Common myeloid progenitor, CD34-positive (primary cell): Measurements from ENCODE around the gene IL19.
A peak's percentile ranks its signal among the peaks of the same experiment; 100 is the strongest.

Experiments used
- CTCF ChIA-PET: fragments of 350-600 bp; sonication (Branson Sonifier 250); formaldehyde crosslinking; loops from one replicate; lab custom pipeline; 2021; ENCODE audit warnings: antibody characterized with exemption; lab: Charles Lee
- POLR2A ChIA-PET: fragments of 350-600 bp; sonication (Branson Sonifier 250); formaldehyde crosslinking; loops from one replicate; lab custom pipeline; 2021; ENCODE audit warnings: antibody characterized with exemption; lab: Charles Lee
- DNase-seq, 3 donors: peaks; one replicate each; pipeline versions ENCODE4 v3.0.0 to v3.0.0-alpha.2; 2013
- H3K27ac ChIP-seq, 2 experiments: 1 replicate in 1 of 2; 2 replicates in 1 of 2; pipeline ENCODE4 v1.7.0; 2013; ENCODE audit warnings: inconsistent platforms in 2 of 2, low read length in 2 of 2, mild to moderate bottlenecking in 2 of 2, low read depth in 1 of 2, moderate library complexity in 1 of 2; ENCODE audit not compliant: severe bottlenecking in 2 of 2, insufficient read depth in 1 of 2, poor library complexity in 1 of 2
- H3K27me3 ChIP-seq, 5 experiments: replicated peaks in 2 of 5; 1 replicate in 3 of 5; 2 replicates in 2 of 5; pipeline versions ENCODE4 v1.6.1 to v1.7.0; 2013; ENCODE audit warnings: low read length in 4 of 5, mild to moderate bottlenecking in 2 of 5, moderate library complexity in 2 of 5, inconsistent platforms in 1 of 5; ENCODE audit not compliant: insufficient read depth in 5 of 5, control insufficient read depth in 4 of 5
- H3K36me3 ChIP-seq, 4 experiments: 1 replicate in 2 of 4; 2 replicates in 2 of 4; pipeline versions ENCODE4 v1.6.1 to v1.7.0; 2013; ENCODE audit warnings: low read length in 3 of 4, control low read depth in 1 of 4, mild to moderate bottlenecking in 1 of 4; ENCODE audit not compliant: control insufficient read depth in 4 of 4, insufficient read depth in 4 of 4
- H3K4me1 ChIP-seq, 4 experiments: 1 replicate in 3 of 4; 2 replicates in 1 of 4; pipeline versions ENCODE4 v1.6.1 to v1.7.1; 2013; ENCODE audit warnings: low read length in 3 of 4, mild to moderate bottlenecking in 3 of 4, control low read depth in 1 of 4, inconsistent platforms in 1 of 4, moderate library complexity in 1 of 4; ENCODE audit not compliant: control insufficient read depth in 4 of 4, insufficient read depth in 4 of 4; ENCODE audit errors: control extremely low read depth in 1 of 4
- H3K4me3 ChIP-seq, 7 experiments: 1 replicate in 4 of 7; 2 replicates in 3 of 7; pipeline versions ENCODE4 v1.5.1 to v1.7.0; 2013; ENCODE audit warnings: mild to moderate bottlenecking in 7 of 7, low read length in 6 of 7, moderate library complexity in 6 of 7, inconsistent platforms in 2 of 7, low read depth in 2 of 7, control low read depth in 1 of 7; ENCODE audit not compliant: insufficient read depth in 4 of 7, control insufficient read depth in 1 of 7; ENCODE audit errors: extremely low read depth in 1 of 7
- H3K9me3 ChIP-seq, 5 experiments: 1 replicate in 4 of 5; 2 replicates in 1 of 5; pipeline versions ENCODE4 v1.6.1 to v1.7.1; 2013; ENCODE audit warnings: low read length in 4 of 5, mild to moderate bottlenecking in 2 of 5, inconsistent platforms in 1 of 5, low read depth in 1 of 5, moderate library complexity in 1 of 5; ENCODE audit not compliant: control insufficient read depth in 4 of 5, insufficient read depth in 2 of 5; ENCODE audit errors: control extremely low read depth in 1 of 5
- WGBS: methylation state at CpG from one replicate; pipeline ENCODE4 v1.1.5; 2013; ENCODE audit not compliant: insufficient coverage; 5-methylcytosine and 5-hydroxymethylcytosine counted together

The IL19 gene

GRCh38 chr1:206796981-206797402, 26.4 kb downstream of the IL19 start:
- DNase-seq, result no peak
- ChIA-PET POLR2A (no interaction called here), CTCF (interaction anchor here (0.7 to 4.0 kb wide), 6 partner anchors 10 to 116 kb away, joined by 3 to 26 read pairs (median 18); partner anchors contain the start of gene IL19)
- WGBS, result 98% methylated on average over 5 of the region's 8 CpGs
- Histone ChIP-seq H3K9me3 (no peaks in the 10 kb centered on the region), H3K4me3 (no peak overlapping the region), H3K27ac (no peak overlapping the region), H3K4me1 (peaks cover 0 to 16% (median 3%) of the 10 kb centered on the region in 4 experiments), H3K36me3 (no peaks in the 10 kb centered on the region), H3K27me3 (no peaks in the 10 kb centered on the region)

DNA sequence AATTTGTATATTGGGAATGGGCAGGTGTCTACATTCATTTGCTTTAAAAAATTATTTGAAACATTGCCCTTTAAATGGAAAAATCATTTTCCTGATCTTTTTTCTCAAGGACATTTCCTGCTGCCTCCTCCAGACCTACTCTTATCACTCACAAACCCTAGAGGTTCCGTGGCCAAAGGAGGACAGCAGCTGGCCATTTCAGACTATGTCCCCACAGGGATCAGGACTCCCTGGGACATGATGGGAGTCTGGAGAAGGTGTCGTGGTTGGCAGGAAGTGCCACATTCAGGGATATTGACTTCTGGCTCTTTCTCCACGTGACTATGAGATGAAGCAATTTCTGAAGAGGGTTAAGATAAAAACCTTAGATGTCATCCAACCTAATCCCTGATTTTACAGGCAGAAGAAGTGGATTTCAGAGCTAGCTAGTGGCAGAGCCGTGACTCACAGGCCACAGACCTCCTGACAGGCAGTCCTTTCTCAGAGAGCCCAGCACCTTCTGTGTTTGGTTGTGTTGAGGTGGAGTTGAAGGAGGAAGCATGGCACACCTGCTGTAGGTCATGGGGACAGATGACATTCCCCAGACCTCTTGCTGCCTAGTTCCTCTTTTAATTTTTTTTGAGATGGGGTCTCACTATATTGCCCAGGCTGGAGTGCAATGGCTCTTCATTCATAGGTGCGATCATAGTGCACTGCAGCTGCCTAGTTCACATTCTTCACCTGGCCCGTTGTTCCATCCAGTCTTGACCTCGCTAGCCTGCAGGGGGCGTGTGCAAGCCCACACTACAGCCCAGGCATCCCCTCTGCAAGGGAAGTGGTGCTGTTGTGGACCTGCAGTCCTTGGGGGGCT, 27.2 kb downstream of the IL19 start:
- WGBS, result 41% methylated on average over 5 of the region's 8 CpGs
- ChIA-PET CTCF (interaction anchor here (0.7 to 4.0 kb wide), 19 partner anchors 9 to 120 kb away, joined by 3 to 26 read pairs (median 5); partner anchors contain the start of genes IL10 and IL19), POLR2A (interaction anchor here (0.6 to 0.7 kb wide), 2 partner anchors 93 to 205 kb away, joined by 3 read pairs; no protein-coding TSS in a partner anchor)
- Histone ChIP-seq H3K9me3 (no peaks in the 10 kb centered on the region), H3K4me1 (peaks cover 0 to 13% (median under 1%) of the 10 kb centered on the region in 4 experiments), H3K27ac (no peak overlapping the region), H3K36me3 (no peaks in the 10 kb centered on the region), H3K4me3 (no peak overlapping the region), H3K27me3 (no peaks in the 10 kb centered on the region)
- DNase-seq, result peak; percentile 42 to 72 (median 60)

DNA sequence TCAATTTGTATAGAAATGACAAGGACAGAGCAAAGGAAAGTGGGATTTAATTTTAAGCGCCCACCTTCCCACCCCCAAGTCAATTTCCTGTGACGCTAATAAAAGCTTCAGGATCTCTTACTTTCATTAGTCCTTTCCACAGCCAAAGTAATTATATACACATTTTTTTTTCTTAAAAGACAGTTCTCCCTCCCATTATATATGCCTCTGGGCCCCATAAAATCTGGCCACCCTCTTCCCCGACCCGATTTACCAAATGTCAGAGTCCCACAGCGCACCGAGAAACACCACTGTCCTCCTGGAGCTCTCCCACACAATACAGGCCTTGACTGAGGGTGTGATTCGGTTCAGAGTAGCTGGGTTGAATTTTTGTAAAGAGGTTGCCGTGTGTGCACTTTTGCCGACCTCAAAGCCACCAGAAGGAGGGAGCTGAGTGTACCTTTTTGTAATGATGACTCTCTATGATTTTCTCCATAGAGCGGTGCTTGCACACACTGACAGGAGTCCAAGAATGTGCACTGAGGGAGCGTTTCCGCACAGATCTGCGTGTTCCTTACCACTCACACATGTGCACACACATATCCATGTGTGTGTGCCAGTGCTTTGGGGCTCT, 27.9 kb downstream of the IL19 start:
- H3K4me3 ChIP-seq, result no peak overlapping the region
- H3K36me3 ChIP-seq, result no peaks in the 10 kb centered on the region
- H3K27ac ChIP-seq, result no peak overlapping the region
- ChIA-PET CTCF (interaction anchor here (0.6 to 4.0 kb wide), 26 partner anchors 9 to 135 kb away, joined by 3 to 26 read pairs (median 4); partner anchors contain the start of genes IL10 and IL19), POLR2A (interaction anchor here (0.6 to 0.7 kb wide), 2 partner anchors 93 to 205 kb away, joined by 3 read pairs; no protein-coding TSS in a partner anchor)
- WGBS, result 94% methylated on average over 11 of the region's 13 CpGs
- peaks cover 0 to 13% (median under 1%) of the 10 kb centered on the region in 4 experiments for H3K4me1 ChIP-seq
- no peaks in the 10 kb centered on the region for H3K9me3 ChIP-seq
- DNase-seq, result no peak
- no peaks in the 10 kb centered on the region for H3K27me3 ChIP-seq

DNA sequence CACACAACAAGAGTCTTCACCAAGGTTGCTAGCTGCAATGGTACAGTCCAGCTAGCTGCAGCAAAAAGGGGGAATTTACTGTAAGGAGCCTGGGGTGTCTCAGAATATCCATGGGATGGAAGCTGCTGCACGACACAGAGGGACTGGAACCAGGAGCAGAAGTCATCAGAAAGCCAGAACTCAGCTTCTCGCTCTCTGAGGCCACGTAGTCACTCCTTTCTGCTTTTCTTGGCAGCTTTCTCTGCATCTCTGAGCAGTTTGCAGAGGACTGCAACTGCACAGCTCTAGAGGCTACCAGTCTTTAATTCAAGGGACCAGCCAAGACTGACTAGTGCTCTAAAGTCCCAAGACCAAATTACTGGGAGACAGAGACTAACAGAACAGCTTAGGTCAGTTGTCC, 28.7 kb downstream of the IL19 start:
- POLR2A ChIA-PET, result no interaction called here
- H3K36me3 ChIP-seq, result no peaks in the 10 kb centered on the region
- H3K27me3 ChIP-seq, result no peaks in the 10 kb centered on the region
- no peak overlapping the region for H3K27ac ChIP-seq
- no peak overlapping the region for H3K4me3 ChIP-seq
- no peaks in the 10 kb centered on the region for H3K9me3 ChIP-seq
- no peak for DNase-seq
- 96% methylated on average over 3 of the region's 3 CpGs for WGBS
- peaks cover 0 to 13% (median under 1%) of the 10 kb centered on the region in 4 experiments for H3K4me1 ChIP-seq
- CTCF ChIA-PET, result interaction anchor here (0.6 to 4.0 kb wide), 27 partner anchors 8 to 200 kb away, joined by 3 to 26 read pairs (median 4); partner anchors contain the start of genes IL10 and IL19

- Histone ChIP-seq H3K4me3 (no peak overlapping the region), H3K4me1 (peaks cover 0 to 10% (median under 1%) of the 10 kb centered on the region in 4 experiments), H3K27me3 (no peaks in the 10 kb centered on the region), H3K9me3 (no peaks in the 10 kb centered on the region), H3K27ac (no peak overlapping the region), H3K36me3 (no peaks in the 10 kb centered on the region)
- 96% methylated on average over 3 of the region's 3 CpGs for WGBS
- POLR2A ChIA-PET, result interaction anchor here (0.6 kb wide), 1 partner anchor 240 kb away, joined by 3 read pairs; no protein-coding TSS in a partner anchor
- DNase-seq, result no peak
- CTCF ChIA-PET, result interaction anchor here (1.3 to 4.0 kb wide), 8 partner anchors 7 to 182 kb away, joined by 4 to 26 read pairs (median 6); no protein-coding TSS in a partner anchor
These were observed 29.8 kb downstream of the IL19 start for GRCh38 chr1:206800411-206800810.

DNA sequence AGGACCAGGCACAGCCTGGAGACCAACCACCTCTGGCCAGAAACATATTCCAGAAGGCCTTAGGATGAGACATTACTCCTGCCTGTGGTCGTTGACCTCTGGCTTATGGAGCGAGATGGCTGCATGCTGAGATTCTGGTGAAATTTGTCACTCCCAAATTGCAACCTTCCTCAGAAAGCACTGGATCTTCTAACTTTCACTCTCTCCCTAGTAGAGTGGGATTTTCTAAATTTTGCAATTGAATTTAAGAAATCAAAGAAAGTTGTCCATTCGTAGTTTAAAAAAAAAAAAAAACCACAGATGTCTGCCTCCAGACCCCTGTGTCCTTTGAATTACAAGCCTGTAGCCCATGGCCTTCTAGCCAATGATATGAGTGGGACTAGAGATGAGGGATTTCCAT, 30.3 kb downstream of the IL19 start:
- WGBS, result 100% methylated on average over 1 of the region's 3 CpGs
- DNase-seq, result no peak
- Histone ChIP-seq H3K9me3 (no peaks in the 10 kb centered on the region), H3K4me3 (no peak overlapping the region), H3K36me3 (no peaks in the 10 kb centered on the region), H3K27ac (no peak overlapping the region), H3K27me3 (no peaks in the 10 kb centered on the region), H3K4me1 (peaks cover 0 to 10% (median under 1%) of the 10 kb centered on the region in 4 experiments)
- CTCF ChIA-PET, result interaction anchor here (0.7 to 4.0 kb wide), 3 partner anchors 32 to 74 kb away, joined by 3 to 26 read pairs (median 17); no protein-coding TSS in a partner anchor
- POLR2A ChIA-PET, result interaction anchor here (0.6 kb wide), 1 partner anchor 240 kb away, joined by 3 read pairs; no protein-coding TSS in a partner anchor
